Sigmoid colon (tissue), 4 donors: ENCODE measurements around the gene TUBGCP4.

ENCODE experiments used
- CTCF ChIP-seq, 4 experiments: fragments of 450-650 bp in 3 of 4; fragments of 200-600 bp in 1 of 4; IDR thresholded peaks; one replicate each; pipeline ENCODE4 v1.5.1; 2016 to 2019; ENCODE audit warnings: antibody characterized with exemption in 4 of 4, mild to moderate bottlenecking in 3 of 4, moderate library complexity in 2 of 4
- POLR2AphosphoS5 ChIP-seq, 4 donors: sonication (generic); formaldehyde crosslinking; IDR thresholded peaks; one replicate each; pipeline ENCODE4 v1.6.1; 2017; ENCODE audit warnings: antibody characterized with exemption in 4 of 4

- TF ChIP-seq POLR2AphosphoS5 (IDR thresholded peaks at IDR 0.05) (no peak), CTCF (IDR thresholded peaks at IDR 0.05) (no peak)
Observed at GRCh38 chr15:43390723-43391122, 19.8 kb downstream of the TUBGCP4 start.
